Hindlimb muscle (tissue), 1 donor: Measurements from ENCODE around the gene SYF2. TPM values are rescaled to one million over a fixed set of nuclear protein-coding genes. Genes with fewer than 3 reads are reported as not detected.
"Not testable (repeated sequence)": the region's sequence is repeated elsewhere in the genome, so short reads cannot be mapped to it uniquely, and the experiment has no call there.

Source experiments
- DNase-seq: peaks from one replicate; pipeline ENCODE4 v3.0.0-alpha.2; 2013
- polyA plus RNA-seq: library from polyadenylated mRNA; unstranded; fragments of 120-200 nt; gene quantifications from one replicate; pipeline ENCODE4 v1.2.1, GENCODE V29; 2013; ENCODE audit not compliant: insufficient read length

Gene SYF2
- polyA plus RNA-seq, 1 donor: 54.1 TPM

DNA sequence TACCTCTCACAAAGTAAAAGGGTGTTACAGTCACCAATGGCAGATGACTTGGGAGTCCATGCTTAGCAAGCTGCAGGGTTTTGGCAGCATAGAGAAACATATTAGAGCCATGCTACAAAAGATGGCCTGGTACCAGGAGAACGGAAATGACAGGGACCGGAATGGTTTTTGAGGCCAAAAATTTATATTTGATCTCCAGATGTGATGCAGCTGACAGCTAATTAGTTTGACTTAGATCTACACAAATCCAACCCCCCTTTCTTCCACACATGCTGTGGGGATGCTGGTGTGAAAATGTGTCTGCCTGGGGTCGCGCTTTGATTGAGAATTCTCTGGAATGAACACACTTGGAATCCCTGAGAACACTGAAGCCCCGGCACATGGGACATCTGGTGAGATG lies 26.5 kb downstream of the SYF2 start:
- peak; percentile 29 for DNase-seq

DNA sequence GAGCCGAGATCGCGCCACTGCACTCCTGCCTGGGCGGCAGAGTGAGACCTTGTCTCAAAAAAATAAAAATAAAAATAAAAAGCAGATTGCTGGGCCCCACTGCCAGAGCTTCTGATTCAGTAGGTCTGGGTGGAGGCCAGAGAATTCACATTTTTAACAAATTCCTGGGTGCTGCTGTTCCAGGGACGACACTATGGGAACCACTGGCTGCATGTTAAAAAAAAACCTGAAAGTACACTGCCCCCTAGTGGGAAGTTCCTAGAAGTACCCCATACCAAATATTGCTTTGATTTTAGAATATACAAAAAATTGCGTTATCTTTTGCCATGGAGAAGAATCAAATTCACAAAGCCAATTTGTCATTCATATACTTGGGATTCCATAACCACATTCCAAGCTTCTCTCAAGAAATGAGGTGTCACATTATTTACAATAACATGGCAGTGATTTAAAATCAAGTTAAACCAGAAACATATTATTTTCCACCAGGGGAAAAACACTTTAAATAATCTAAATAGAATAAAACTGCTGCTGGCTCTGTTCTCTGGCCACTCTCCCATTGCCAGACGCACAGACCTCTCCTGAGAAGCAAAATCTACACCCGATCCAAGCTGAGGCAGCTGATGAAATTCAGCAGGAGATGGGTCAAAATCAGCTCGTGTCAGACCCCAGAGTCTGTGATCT lies 27.4 kb downstream of the SYF2 start:
- DNase-seq: peak; percentile 54

DNA sequence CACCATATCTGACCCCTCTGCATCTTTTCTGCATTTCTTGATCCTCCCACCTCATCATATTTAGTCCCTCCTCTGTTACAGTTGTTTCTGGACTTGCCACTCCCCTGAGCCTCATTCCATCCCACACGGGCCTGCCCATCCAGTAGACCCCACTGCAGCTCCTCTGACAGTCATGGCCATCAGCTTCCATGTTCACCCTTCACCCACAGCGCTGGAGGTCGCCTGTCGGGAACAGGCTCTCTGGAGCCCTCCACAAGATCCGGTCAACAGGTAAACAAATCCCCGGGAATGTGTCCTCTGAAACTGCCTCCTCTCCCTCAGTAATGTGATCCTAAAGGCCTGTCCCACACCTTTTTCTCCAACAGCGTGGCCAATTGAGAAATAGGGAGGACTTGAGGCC lies 31.3 kb downstream of the SYF2 start:
- no peak for DNase-seq

DNA sequence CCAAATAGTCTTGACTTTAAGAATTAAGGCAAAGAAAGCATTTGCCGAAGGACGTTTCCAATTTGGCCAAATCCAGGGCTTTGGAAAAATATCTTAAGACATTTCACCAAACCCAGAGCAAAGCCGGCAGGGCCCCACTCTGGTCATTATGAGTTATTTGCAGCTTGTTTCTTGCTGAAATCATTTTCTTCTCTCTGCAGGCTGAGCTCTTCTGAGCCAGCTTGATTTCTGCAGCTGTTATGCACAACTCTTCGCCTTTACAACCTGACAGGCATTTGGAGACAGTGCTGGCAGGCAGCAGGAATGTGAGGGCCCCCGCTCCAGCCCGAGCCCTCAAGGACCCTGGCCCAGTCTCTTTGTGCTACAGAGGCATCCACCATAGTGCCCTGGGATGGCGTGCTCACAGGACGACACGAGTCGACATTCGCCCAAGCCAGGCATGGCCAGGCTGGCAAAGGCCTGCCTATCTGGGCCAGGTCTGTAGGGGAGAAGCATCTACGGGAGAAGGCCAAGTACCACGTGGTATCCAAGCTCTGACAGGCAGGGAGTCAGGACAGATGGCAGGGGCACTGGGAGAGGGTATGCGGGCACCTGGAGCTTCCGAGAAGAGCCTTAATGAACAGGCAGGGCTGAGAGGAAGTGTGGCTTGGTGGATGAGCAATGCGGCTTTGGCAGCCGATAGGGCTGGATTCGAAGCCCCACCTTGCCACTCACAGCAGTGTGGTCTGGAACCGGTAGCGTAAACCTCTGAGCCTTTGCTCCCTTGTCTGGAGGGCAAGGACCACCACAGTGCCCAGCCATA lies 32.3 kb downstream of the SYF2 start:
- DNase-seq: peak; percentile 25

DNA sequence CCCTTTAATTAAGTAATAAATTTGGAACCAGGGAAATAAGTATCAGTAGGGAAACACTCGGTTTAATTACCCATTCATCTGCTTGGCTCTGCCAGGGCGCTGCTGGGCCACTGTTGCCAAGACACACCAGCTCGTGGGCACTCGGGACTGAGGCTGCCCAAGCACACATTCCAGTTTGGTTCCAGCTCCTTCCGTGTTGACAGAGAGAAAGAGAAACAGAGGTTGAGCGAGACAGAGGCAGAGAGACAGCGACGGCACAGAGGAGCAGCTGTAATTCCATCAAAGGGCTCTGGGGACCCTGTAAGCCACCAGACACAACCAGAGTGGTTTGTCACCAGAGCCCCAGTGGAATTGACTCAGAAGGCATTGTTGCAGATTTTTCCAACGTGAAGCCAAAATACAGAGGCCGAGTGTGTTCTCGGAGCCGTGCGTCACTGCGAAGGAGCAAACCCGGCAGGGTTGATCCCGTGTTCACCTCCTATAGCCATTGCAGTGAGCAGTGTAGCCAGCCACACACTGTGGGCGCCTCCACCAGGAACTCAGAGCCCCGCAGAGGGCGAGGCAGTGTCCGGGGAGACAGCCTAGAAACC lies 33.5 kb downstream of the SYF2 start:
- DNase-seq: no peak

DNA sequence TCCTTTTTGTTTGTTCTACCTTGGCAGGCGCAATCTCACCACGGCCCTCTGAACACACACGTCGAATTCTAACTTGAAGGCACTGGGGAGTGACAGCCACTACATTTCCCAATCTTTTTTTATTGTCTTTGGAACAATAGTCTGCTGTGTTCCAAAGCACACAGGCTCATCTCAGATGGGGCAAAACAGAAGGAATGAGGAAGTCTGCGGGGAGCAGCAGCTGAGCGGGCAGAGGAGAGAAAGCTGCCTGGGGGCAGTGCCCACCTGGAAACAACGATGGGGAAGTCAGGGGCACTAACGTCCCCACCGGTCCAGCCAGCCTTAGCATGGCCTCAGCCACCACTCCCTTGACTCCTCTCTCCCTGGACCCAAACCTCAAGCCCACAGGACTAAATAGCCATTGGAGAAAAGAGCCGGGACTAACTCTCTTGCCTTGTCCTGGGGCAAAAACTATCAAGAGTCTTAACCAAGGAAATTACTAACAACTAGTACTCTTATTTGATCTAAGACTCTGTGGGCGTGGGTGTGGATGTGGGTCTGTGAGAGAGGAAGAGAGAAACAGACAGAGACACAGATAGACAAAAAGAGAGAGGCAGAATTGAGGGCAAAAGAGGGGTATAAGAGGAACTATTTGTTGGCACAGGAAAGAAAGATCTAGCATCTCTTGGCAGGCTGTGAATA lies 34.2 kb downstream of the SYF2 start:
- no peak for DNase-seq

DNA sequence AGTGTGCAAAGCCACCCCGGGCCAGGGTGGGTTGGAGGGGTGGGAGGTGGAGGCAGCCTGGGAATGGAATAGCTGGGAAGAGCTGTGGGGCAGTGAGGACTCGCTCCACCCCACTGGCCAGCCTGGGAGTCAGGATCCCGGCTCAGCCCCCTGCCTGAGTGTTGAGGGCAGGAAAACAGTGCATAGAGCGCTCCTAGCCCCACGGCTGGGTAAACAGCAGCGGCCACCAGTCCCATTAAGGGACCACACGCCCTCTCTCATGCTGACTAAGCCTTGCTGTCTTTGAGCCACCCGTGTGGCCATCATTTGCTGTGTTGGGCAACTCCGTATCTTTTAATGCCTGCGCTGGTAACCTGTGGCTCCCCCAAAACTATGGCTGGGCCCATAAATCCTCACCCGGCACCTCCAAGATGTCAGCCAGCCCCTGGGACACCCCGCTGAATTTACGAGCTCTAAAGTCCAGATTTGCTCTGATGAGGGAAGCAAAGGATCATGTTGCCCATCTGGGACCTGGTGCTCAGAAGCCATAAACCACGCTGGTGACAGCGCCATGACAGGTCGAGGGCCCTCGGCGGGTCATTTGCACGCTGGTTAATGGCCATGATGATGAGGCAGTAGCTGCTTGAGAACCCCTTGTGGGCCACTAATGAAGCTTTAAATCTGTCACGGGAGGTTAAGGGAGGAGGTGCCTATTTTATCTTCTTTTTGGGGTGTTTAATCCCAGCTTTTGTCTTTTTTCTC lies 34.9 kb downstream of the SYF2 start:
- no peak for DNase-seq

DNA sequence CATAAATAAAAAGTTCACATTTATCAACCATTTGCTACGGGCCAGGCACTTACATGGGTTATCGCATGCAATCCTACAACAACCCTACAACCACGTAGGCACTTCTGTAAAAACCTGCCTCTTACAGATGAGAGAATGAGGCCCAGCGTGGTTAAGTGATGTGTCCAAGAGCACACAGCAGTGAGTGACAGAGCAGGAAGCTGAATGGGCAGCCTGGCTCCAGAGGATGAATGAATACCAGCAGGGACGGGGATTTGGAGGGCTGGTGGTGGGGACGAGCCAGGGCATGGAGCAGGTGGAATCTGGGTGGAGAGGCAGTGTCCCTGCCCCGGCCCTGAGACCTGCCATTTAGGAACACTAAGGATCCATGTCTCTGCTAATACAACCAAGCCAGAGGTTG lies 35.5 kb downstream of the SYF2 start:
- DNase-seq: no peak

DNA sequence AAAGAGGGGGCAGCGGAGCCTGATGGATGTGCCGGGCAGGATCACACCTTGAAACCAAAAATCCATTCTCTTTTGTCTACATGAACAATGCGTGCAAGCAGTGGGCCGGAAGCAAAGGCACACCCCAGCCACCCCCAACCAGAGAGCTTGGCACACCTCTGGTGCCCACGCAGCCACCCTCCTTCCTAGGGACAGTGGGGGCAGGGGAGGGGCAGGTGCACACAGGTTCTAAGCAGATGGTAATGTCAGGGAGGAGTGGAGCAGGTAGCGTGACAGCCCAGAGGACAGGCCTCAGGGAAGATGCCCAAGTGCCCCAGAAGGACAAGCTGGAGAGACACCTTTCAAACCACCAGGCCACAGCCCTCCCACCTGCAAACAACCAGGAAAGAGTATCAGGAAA lies 36.5 kb downstream of the SYF2 start:
- DNase-seq: no peak

DNA sequence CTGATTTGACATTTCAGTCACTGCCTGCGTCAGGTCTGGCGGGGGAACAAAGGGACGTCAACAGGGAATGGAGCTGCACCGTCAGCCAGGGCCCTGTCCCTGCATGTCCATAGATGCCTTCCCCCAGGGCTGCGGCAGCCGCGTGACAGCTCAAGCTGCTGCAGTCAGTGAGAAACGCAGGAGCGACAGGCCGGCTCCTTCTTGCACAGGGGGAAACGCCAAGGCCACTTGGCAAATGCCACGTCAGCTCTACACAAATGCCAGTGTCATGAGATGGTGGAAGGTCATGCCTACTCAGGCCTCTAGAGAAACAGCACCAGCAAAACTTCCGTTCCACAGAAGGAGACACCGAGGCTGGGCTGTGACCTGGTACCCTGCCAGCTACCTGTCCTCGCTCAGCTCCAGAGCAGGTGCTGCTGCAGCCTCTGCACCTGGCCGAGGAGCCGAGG lies 37.7 kb downstream of the SYF2 start:
- DNase-seq: no peak

DNA sequence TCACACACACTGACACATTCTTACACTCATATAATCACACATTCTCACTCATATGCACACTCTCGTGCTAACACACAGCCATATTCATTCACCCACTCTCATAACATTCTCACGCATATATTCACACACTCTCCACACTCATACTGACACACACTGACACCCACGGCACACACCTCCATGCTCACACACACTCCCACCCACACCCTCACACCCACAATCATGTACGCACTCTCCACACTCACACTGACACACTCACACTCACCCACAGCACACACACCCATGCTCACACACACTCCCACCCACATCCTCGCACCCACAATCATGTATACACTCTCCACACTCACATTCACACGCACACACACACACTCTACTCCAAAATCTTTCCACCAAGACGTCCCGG lies 38.2 kb downstream of the SYF2 start:
- no peak for DNase-seq

DNA sequence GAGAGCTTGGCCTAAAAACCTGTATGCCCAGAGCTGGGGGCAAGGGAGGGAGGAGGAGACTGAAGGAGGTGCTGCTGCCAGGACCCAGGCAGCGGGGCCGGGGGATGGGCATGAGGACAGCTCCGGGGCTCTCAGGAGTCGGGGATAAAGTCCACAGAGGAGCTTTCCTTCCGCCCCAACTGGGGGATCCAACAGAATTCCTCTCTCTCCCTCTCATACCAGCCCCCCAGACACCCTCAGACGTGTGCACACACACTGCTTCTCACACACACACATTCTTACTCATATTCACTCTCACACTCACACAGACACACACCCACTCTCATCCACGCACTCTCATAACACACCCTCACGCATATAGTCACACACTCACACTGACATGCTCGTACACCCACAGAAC lies 39.1 kb downstream of the SYF2 start:
- DNase-seq: no peak

DNA sequence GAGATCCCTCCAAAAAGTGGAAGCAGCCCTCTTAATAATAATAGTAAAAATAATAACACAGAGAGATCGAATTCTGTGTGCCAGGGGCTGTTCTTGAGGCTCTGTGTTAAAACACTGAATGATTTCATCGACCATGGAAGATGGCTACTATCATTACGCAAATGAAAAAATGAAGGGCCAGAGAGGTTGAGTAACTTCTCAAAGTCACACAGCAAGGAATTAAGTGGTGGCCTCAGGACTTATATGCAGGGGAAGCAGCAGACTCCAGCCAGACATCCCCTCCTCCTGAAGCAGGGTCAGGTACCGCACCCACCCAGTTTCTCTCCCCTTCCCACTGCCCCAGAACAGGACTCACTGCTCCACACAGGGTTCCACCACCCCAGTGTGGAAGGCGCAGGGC lies 40.1 kb downstream of the SYF2 start:
- DNase-seq: no peak

DNA sequence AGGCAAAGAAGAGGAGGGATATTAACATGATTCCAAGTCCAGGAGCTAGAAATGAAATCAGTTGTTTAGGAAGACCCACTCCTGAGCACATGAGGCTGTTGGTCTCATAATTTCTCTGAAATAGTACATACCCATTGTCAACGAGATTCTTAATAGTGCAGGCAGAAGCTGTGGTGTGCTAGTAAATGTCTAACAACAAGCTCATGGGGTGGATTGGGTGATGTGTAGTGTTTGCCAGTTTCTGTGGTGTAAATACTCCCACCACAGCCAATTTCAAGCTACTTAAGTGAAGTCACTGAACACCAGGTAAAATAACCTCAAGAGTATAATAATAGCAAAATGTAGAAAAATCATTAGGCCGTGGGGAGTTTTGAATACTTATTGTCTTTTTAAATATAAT lies 42.0 kb downstream of the SYF2 start:
- no peak for DNase-seq

DNA sequence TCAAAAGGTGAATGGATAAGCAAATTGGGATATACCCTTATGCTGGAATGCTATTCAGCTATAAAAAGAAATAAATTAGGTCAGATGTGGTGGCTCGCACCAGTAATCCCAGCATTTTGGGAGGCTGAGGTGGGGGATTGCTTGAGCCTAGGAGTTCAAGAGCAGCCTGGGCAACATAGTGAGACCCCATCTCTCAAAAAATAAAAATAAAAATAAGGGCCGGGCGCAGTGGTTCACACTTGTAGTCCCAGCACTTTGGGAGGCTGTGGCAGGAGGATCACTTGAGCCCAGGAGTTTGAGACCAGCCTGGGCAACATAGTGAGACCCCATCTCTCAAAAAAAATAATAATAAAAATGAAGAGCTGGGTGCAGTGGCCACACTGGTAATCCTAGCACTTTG lies 44.4 kb downstream of the SYF2 start:
- not testable (repeated sequence) for DNase-seq

DNA sequence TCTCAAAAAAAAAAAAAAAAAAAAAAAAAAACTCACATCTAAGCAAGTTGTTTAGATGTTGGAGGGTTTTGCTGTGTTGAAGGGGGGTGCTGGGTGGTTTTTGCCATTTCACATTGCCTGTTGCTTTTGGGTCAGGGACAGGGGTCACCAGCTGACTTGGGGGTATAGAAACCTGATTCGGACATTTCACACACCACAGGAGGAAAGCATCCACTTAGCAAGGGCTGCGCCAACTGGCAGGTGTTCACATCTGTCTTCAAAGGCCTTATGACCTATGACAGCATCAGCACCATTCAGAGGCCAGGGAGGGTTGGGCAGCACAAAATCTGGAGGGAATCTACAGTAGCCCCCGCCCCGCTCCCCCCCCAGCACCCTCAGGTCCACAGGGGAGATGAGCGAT lies 45.2 kb downstream of the SYF2 start:
- no peak for DNase-seq

DNA sequence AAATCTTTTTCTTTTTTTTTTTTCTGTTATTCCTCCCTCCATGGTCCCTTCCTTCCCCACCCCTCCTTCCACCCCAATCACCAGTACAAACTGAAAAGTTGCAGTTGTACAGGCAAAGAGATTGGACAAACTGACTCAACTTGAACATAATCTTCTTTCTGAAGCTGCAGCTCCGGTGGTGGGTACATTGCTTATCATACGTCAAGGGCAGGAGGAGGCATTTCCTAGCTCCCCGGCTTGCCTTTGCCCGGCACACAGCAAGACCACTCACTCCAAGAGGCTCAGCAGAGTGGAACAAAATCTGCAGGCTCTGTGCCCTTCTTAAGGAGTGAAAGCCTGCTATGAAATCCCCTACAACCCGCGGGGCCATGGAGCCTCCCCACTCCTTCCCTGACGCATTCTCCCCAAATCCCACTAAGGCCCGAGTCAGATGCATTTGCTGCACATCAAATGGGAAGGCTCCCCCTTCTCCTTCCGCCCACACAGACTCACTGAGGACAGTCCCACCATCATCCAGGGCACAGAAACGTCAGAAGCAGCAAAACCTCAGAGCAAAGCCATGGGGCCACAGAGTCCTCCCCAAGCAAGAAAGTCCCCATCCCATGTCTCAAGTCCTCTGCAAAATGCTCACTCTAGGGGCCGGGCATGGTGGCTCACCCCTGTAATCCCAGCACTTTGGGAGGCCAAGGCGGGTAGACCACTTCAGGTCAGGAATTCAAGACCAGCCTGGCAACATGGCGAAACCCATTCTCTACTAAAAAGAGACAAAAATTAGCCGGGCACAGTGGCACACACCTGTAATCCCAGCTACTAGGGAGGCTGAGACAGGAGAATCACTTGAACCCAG lies 45.9 kb downstream of the SYF2 start:
- DNase-seq: no peak

DNA sequence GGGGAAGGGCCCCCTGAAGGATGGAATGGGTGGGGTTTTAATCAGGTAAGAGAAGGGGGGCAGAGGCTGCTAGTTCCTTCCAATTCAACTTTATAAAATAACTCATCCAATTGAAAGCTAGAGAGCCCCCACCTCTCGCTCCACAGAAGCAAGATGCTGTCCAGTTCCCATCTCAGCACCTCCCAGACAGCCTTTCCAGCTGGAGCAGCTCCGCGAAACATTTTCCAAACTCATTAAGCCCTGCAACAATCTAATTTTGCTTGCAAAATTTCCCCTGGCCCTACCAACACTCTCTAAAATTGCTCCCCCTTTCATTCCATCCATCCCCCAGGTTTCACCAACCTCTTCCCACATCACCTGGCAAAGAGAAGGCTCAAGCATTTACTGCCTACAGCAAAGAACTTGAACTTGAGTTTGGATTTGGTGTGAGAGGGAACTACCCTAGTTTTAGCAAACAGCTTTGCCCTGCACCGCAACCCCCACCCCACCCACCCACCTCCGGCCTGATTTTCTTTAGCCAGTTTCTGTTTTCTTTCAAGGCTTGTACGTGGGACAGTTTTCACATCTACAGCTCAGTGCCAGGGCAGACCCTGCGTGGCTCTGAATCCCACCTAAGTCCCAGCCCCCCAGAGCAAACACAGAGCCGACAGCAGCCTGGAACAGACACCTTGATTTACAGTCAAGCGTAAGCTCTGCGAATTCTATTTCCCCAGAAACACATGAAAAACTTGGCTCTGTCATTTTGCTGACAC lies 46.7 kb downstream of the SYF2 start:
- peak; percentile 72 for DNase-seq

DNA sequence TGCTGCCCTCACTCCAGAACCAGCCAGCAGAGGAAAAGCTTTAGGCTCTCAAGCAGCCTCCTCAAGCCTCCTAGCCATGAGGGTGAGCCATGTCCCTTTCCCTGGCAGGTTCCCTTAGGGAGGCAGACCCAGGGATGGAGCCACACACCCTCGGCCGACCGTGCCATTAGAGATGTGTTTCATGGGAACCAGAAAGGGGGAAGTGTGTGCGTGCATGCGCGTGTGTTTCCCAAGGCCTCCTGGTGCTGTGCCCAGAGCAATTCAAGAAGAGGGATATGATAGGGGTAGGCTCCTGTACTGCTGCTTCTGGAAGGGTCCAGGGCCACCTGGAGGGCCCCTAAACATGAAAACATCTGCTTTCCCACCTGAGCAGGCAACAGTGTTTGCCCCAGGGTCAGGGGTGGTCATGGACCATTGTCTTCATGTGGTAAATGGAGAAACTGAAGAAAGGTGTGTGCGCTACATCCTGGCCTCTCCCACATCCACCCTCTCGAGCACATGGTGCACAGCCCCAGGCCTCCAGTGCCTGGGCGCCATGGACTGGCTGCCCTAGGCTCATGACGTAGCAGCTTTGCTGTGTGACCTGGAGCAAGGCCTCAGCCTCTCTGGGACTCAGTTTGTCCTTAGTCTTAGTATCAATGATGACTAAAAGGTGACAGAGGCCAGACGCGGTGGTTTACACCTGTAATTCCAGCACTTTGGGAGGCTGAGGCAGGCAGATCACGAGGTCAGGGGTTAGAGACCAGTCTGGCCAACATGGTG lies 48.1 kb downstream of the SYF2 start:
- no peak for DNase-seq
